Measurements from ENCODE around the gene RBBP8NL. TPM values are rescaled to one million over a fixed set of nuclear protein-coding genes. Genes with fewer than 3 reads are reported as not detected.

RBBP8NL gene
- total RNA-seq, 2 donors from 2014 or later, result 0.40 TPM; not detected in 1

DNA sequence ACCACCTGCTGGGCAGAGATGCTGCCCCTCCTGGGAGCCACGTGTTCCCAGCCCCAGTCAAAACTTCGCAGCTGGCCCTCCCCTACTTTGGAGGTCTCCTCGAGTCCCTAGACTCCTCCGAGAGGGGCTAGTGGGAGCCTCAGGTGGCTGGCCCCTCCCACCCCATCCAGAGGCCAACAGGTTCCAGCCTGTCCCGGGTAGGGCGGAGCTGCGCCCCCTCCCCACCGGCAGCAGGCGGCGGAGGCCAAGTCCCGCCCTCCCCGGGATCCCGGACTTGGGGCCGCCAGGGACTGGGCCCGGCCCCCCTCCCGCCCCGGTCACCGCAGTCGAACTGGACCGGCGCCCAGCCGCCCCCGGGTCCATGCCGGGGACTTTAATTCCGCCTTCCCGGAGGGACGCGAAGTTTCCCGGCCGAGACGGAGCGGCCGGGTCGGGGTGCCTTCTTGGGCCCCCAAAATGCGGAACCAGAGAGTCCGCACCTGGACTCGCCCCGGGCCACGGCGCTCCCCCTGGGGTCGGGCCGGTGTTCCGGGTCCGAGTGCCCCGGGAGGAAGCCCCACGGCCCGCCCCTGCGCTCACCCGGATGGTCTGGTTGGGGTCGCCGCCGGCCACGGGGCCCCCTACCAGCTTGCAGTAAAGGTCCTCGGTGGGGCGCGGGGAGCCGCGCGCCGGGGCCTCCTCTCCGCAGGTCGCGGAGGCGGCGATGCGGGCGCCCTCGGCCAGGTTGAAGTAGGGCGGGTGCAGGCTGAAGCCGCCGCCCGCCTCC lies 60.8 kb downstream of the RBBP8NL start:
- peaks cover 29% of the 10 kb centered on the region for H3K4me1 Mint-ChIP-seq

DNA sequence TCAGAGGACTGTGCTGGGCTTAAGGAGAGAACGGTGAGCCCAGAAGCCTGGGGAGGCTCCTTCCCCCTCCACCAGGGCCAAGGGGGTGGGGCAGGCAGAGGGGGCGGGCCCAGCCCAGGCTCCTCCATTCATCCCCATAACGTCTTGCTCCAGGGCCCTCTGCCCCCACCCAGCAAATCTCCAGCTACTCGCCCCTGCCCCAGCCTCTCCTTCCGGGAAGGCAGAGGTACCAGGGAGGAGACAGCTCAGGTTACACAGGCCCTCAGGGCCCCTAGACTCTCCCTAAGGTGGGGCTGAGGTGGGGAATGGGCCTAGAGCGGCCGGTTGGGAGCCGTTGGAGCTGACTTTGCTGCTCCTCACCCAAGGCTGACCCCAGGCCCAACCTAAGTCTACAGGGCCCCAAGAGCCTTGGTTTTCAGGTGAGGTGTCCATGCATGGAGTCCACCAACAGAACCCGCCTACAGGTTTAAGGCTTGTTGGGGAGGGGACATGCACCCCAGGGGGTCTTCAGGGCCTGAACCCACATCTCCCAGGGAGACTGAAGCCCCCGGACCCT lies 61.4 kb downstream of the RBBP8NL start:
- Mint-ChIP-seq H3K9me3 (no peaks in the 10 kb centered on the region), H3K36me3 (ENCODE audit: low read depth) (peaks cover 3% of the 10 kb centered on the region), H3K27ac (peak overlapping the region; percentile 30), H3K4me3 (peak overlapping the region; percentile 62), H3K27me3 (ENCODE audit: insufficient read depth) (peaks cover 3% of the 10 kb centered on the region), H3K4me1 (peaks cover 30% of the 10 kb centered on the region)
- Histone ChIP-seq H3K4me1 (ENCODE audit: control insufficient read depth, insufficient read depth, low read length) (peaks cover 52% of the 10 kb centered on the region), H3K9ac (ENCODE audit: extremely low read depth, low read length, poor library complexity, severe bottlenecking) (peak overlapping the region; percentile 63), H3K36me3 (ENCODE audit: control insufficient read depth, insufficient read depth, low read length) (peaks cover 13% of the 10 kb centered on the region), H3K9me3 (ENCODE audit: control insufficient read depth, low read length) (no peaks in the 10 kb centered on the region), H3K27me3 (ENCODE audit: control insufficient read depth, insufficient read depth, low read length, poor library complexity, severe bottlenecking) (no peaks in the 10 kb centered on the region), H3K27ac (ENCODE audit: low read depth, low read length) (no peak overlapping the region), H3K4me3 (ENCODE audit: low read length) (peak overlapping the region; percentile 85)
- peak; percentile 84 for DNase-seq
- TF ChIP-seq, protein P1, sequence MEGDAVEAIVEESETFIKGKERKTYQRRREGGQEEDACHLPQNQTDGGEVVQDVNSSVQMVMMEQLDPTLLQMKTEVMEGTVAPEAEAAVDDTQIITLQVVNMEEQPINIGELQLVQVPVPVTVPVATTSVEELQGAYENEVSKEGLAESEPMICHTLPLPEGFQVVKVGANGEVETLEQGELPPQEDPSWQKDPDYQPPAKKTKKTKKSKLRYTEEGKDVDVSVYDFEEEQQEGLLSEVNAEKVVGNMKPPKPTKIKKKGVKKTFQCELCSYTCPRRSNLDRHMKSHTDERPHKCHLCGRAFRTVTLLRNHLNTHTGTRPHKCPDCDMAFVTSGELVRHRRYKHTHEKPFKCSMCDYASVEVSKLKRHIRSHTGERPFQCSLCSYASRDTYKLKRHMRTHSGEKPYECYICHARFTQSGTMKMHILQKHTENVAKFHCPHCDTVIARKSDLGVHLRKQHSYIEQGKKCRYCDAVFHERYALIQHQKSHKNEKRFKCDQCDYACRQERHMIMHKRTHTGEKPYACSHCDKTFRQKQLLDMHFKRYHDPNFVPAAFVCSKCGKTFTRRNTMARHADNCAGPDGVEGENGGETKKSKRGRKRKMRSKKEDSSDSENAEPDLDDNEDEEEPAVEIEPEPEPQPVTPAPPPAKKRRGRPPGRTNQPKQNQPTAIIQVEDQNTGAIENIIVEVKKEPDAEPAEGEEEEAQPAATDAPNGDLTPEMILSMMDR (conservative IDR thresholded peaks at IDR 0.05), result no peak
- WGBS, 2 experiments (ENCODE audit: insufficient coverage in 1 of 2, insufficient read length in 1 of 2), result 16 to 20% methylated on average over 3 to 10 of the region's 10 CpGs

More for the DNA sequence above, 60.8 kb downstream of the RBBP8NL start:
- H3K9me3 Mint-ChIP-seq, result no peaks in the 10 kb centered on the region
- WGBS, 2 experiments (ENCODE audit: insufficient coverage in 1 of 2, insufficient read length in 1 of 2), result 0 to 1% methylated on average over 27 to 72 of the region's 72 CpGs
- no peaks in the 10 kb centered on the region for H3K9me3 ChIP-seq (ENCODE audit: control insufficient read depth, low read length)
- TF ChIP-seq, protein P1 (conservative IDR thresholded peaks at IDR 0.05), result no peak
- H3K4me1 ChIP-seq (ENCODE audit: control insufficient read depth, insufficient read depth, low read length), result peaks cover 45% of the 10 kb centered on the region
- H3K27ac Mint-ChIP-seq, result peak overlapping the region; percentile 30
- peaks cover 7% of the 10 kb centered on the region for H3K36me3 ChIP-seq (ENCODE audit: control insufficient read depth, insufficient read depth, low read length)
- H3K9ac ChIP-seq (ENCODE audit: extremely low read depth, low read length, poor library complexity, severe bottlenecking), result peak overlapping the region; percentile 63
- no peak overlapping the region for H3K27ac ChIP-seq (ENCODE audit: low read depth, low read length)
- no peaks in the 10 kb centered on the region for H3K27me3 ChIP-seq (ENCODE audit: control insufficient read depth, insufficient read depth, low read length, poor library complexity, severe bottlenecking)
- H3K4me3 ChIP-seq (ENCODE audit: low read length), result peak overlapping the region; percentile 85
- peak overlapping the region; percentile 62 for H3K4me3 Mint-ChIP-seq
- H3K36me3 Mint-ChIP-seq (ENCODE audit: low read depth), result peaks cover 3% of the 10 kb centered on the region
- H3K27me3 Mint-ChIP-seq (ENCODE audit: insufficient read depth), result peaks cover 3% of the 10 kb centered on the region
- peak; percentile 91 for DNase-seq

DNA sequence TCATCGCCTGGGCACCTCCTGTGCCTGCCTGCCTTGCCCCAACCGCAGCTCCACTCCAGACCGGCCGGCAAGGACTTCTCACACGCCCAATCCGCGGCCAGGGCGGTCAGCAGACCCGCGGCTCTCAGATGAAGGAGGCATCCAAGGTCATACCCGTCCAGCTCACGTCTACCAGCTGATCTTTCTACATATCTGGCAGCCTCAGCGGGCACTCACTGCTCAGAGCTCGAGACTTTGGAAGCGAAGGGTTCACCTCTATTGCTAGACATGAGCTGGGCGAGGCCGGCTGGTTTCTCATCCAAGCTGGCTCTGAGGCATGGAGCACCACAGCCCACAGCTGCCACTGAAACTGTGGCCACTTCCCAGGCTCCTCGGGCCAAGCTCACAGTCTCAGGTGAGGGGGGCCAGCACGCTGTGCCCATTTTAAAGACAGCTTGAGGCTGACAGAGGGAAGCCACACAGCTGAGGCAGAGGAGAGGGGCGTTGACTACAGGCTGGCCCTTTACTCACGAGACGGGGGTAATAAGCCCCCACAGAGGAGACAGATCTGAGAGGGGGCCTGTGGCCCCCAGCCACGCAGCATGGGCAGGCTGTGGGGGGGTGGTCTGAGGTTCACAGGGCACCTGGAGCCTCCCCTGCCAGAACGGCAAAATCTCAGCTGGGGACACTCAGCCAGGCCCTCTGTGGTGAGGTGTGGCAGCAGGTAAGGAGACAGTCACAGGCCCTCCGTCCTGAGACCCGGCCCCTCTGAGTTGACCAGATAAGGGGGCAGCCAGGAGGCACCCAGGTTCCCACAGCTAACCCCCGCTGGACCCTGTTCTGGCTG lies 62.2 kb downstream of the RBBP8NL start:
- TF ChIP-seq, protein P1 (conservative IDR thresholded peaks at IDR 0.05), result no peak
- H3K4me1 Mint-ChIP-seq, result peaks cover 30% of the 10 kb centered on the region
- H3K9ac ChIP-seq (ENCODE audit: extremely low read depth, low read length, poor library complexity, severe bottlenecking), result peak overlapping the region; percentile 63
- H3K4me1 ChIP-seq (ENCODE audit: control insufficient read depth, insufficient read depth, low read length), result peaks cover 53% of the 10 kb centered on the region
- peak overlapping the region; percentile 62 for H3K4me3 Mint-ChIP-seq
- H3K27ac Mint-ChIP-seq, result peak overlapping the region; percentile 76
- H3K27me3 ChIP-seq (ENCODE audit: control insufficient read depth, insufficient read depth, low read length, poor library complexity, severe bottlenecking), result no peaks in the 10 kb centered on the region
- H3K9me3 ChIP-seq (ENCODE audit: control insufficient read depth, low read length), result no peaks in the 10 kb centered on the region
- no peak overlapping the region for H3K27ac ChIP-seq (ENCODE audit: low read depth, low read length)
- peak; percentile 58 for DNase-seq
- peaks cover 16% of the 10 kb centered on the region for H3K36me3 ChIP-seq (ENCODE audit: control insufficient read depth, insufficient read depth, low read length)
- peaks cover 3% of the 10 kb centered on the region for H3K27me3 Mint-ChIP-seq (ENCODE audit: insufficient read depth)
- H3K36me3 Mint-ChIP-seq (ENCODE audit: low read depth), result peaks cover 3% of the 10 kb centered on the region
- WGBS, 2 experiments (ENCODE audit: insufficient coverage in 1 of 2, insufficient read length in 1 of 2), result 89 to 93% methylated on average over 22 to 27 of the region's 27 CpGs
- H3K4me3 ChIP-seq (ENCODE audit: low read length), result peak overlapping the region; percentile 85
- H3K9me3 Mint-ChIP-seq, result no peaks in the 10 kb centered on the region
